ENCODE data around the gene CAT. TPM values are rescaled to one million over a fixed set of nuclear protein-coding genes. Genes with fewer than 3 reads are reported as not detected.

CAT gene
- polyA plus RNA-seq, 1 of the 3 experiments (the other 2 are of a cell fraction) = 26.6 TPM

DNA sequence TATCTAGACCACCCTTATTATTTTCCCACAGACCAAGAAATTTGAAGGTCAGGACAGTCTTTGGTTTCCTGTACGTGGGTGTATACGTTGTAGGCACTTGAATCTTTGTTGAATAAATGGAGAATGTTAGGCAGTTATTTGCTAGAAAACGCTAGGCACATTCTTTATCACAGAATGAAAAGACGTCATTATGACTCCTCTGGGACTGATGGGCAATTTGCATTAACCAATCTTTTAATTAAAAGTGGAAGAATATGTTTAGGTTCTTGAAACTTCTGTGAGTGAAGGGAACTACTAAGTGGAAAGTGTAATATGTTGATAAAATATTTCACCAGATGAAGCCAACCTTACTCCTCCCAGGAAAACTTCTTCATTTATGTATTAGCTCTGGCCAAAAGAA, 5.7 kb downstream of the CAT start:
- Histone ChIP-seq H2AFZ (ENCODE audit: low read depth) (no peak overlapping the region), H3K4me1 (ENCODE audit: control insufficient read depth in 1 of 2, insufficient read depth in 2 of 2, low read depth in 1 of 2, low read length in 1 of 2) (peaks cover 8 to 14% of the 10 kb centered on the region in 2 experiments; a peak in 3 of 4 replicates), H3K36me3 (replicated peaks in 1 of 2; ENCODE audit: control insufficient read depth in 1 of 2, insufficient read depth in 2 of 2, low read length in 1 of 2) (peaks cover 0 to 6% of the 10 kb centered on the region in 2 experiments), H3K9me2 (no peaks in the 10 kb centered on the region), H3K27ac (ENCODE audit: low read depth in 2 of 2, low read length in 1 of 2) (no peak overlapping the region), H4K20me1 (ENCODE audit: insufficient read depth) (no peaks in the 10 kb centered on the region), H3K9ac (no peak overlapping the region), H3K9me3 (no peaks in the 10 kb centered on the region), H3K27me3 (ENCODE audit: insufficient read depth) (no peaks in the 10 kb centered on the region), H3F3A (replicated peaks; ENCODE audit: insufficient read depth) (no peaks in the 10 kb centered on the region), H3K79me2 (ENCODE audit: insufficient read depth) (peaks cover 42% of the 10 kb centered on the region; the same call in 1 of the 2 replicates), H3K4me2 (no peak overlapping the region), H3K4me3 (ENCODE audit: low read depth in 2 of 2, low read length in 1 of 2) (no peak overlapping the region)
- no peak for DNase-seq
- ChIA-PET CTCF (no interaction called here), POLR2A (no interaction called here)
- WGBS (ENCODE audit: low lambda C conversion rate) = 98% methylated on average over 4 of the region's 4 CpGs
- TF ChIP-seq EP300 (IDR thresholded peaks at IDR 0.05; ENCODE audit: borderline replicate concordance in 1 of 2, low read depth in 1 of 2, low read length in 1 of 2) (no peak), RAD21 (IDR thresholded peaks at IDR 0.05; ENCODE audit: low read length) (no peak), TCF12 (IDR thresholded peaks at IDR 0.05) (no peak), NFIC (IDR thresholded peaks at IDR 0.05; ENCODE audit: borderline replicate concordance) (no peak), GATA2 (CRISPR knock-in tag; IDR thresholded peaks at IDR 0.05) (no peak), RXRA (IDR thresholded peaks at IDR 0.05; ENCODE audit: borderline replicate concordance, low read depth) (no peak)
- TF ChIP-seq, protein P1, sequence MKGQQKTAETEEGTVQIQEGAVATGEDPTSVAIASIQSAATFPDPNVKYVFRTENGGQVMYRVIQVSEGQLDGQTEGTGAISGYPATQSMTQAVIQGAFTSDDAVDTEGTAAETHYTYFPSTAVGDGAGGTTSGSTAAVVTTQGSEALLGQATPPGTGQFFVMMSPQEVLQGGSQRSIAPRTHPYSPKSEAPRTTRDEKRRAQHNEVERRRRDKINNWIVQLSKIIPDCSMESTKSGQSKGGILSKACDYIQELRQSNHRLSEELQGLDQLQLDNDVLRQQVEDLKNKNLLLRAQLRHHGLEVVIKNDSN (IDR thresholded peaks at IDR 0.05; ENCODE audit: borderline replicate concordance, low read depth) = no peak

DNA sequence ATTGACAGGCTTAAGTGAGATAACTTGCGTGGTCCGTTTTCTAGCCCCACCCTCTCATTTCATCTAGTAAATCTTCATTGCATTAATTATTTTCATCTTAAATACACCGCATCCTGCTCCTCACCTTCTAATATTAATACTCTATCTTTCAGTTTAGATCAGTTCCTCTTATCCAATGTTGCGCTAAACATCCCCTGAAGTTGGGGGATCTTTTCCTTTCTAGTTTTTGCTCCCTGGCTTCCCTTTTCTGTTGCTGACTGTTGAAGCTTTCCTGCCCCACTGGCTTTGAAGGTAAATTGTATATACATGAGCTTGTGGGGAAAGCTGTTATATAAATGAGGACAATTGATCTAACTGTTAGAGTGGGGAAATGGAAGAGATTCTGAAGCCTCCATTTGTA, 7.2 kb downstream of the CAT start:
- Histone ChIP-seq H3K36me3 (replicated peaks in 1 of 2; ENCODE audit: control insufficient read depth in 1 of 2, insufficient read depth in 2 of 2, low read length in 1 of 2) (peaks cover 0 to 21% of the 10 kb centered on the region in 2 experiments), H4K20me1 (ENCODE audit: insufficient read depth) (no peaks in the 10 kb centered on the region), H2AFZ (ENCODE audit: low read depth) (no peak overlapping the region), H3K79me2 (ENCODE audit: insufficient read depth) (peaks cover 27% of the 10 kb centered on the region; the same call in 1 of the 2 replicates), H3K9me3 (no peaks in the 10 kb centered on the region), H3K4me1 (ENCODE audit: control insufficient read depth in 1 of 2, insufficient read depth in 2 of 2, low read depth in 1 of 2, low read length in 1 of 2) (peaks cover 0 to 9% of the 10 kb centered on the region in 2 experiments; a peak in 1 of 4 replicates), H3K4me3 (ENCODE audit: low read depth in 2 of 2, low read length in 1 of 2) (no peak overlapping the region), H3K9me2 (no peaks in the 10 kb centered on the region), H3K4me2 (no peak overlapping the region), H3K27me3 (ENCODE audit: insufficient read depth) (no peaks in the 10 kb centered on the region), H3K9ac (no peak overlapping the region), H3K27ac (ENCODE audit: low read depth in 2 of 2, low read length in 1 of 2) (no peak overlapping the region), H3F3A (replicated peaks; ENCODE audit: insufficient read depth) (no peaks in the 10 kb centered on the region)
- no peak for DNase-seq
- CTCF ChIA-PET = interaction anchor here (0.6 to 2.2 kb wide), 3 partner anchors 19 to 46 kb away, joined by 3 to 5 read pairs (median 3); no protein-coding TSS in a partner anchor
- TF ChIP-seq TCF12 (IDR thresholded peaks at IDR 0.05) (no peak), TEAD4 (IDR thresholded peaks at IDR 0.05; ENCODE audit: borderline replicate concordance, insufficient read depth) (no peak), SIN3A (IDR thresholded peaks at IDR 0.05; ENCODE audit: borderline replicate concordance, low read depth, low read length) (no peak), POLR2AphosphoS5 (IDR thresholded peaks at IDR 0.05; ENCODE audit: low read depth, low read length) (no peak), EZH2phosphoT487 (IDR thresholded peaks at IDR 0.05; ENCODE audit: borderline replicate concordance, low read depth) (no peak), MEF2A (IDR thresholded peaks at IDR 0.05; ENCODE audit: borderline replicate concordance, low read depth) (no peak), YY1 (IDR thresholded peaks at IDR 0.05; ENCODE audit: low read depth) (no peak)
- TF ChIP-seq, protein P2, sequence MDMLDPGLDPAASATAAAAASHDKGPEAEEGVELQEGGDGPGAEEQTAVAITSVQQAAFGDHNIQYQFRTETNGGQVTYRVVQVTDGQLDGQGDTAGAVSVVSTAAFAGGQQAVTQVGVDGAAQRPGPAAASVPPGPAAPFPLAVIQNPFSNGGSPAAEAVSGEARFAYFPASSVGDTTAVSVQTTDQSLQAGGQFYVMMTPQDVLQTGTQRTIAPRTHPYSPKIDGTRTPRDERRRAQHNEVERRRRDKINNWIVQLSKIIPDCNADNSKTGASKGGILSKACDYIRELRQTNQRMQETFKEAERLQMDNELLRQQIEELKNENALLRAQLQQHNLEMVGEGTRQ (IDR thresholded peaks at IDR 0.05; ENCODE audit: borderline replicate concordance, low read depth, low read length) = no peak
- TF ChIP-seq, protein P3, sequence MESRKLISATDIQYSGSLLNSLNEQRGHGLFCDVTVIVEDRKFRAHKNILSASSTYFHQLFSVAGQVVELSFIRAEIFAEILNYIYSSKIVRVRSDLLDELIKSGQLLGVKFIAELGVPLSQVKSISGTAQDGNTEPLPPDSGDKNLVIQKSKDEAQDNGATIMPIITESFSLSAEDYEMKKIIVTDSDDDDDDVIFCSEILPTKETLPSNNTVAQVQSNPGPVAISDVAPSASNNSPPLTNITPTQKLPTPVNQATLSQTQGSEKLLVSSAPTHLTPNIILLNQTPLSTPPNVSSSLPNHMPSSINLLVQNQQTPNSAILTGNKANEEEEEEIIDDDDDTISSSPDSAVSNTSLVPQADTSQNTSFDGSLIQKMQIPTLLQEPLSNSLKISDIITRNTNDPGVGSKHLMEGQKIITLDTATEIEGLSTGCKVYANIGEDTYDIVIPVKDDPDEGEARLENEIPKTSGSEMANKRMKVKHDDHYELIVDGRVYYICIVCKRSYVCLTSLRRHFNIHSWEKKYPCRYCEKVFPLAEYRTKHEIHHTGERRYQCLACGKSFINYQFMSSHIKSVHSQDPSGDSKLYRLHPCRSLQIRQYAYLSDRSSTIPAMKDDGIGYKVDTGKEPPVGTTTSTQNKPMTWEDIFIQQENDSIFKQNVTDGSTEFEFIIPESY (IDR thresholded peaks at IDR 0.05; ENCODE audit: borderline replicate concordance, low read depth) = no peak
- TF ChIP-seq, protein P4, sequence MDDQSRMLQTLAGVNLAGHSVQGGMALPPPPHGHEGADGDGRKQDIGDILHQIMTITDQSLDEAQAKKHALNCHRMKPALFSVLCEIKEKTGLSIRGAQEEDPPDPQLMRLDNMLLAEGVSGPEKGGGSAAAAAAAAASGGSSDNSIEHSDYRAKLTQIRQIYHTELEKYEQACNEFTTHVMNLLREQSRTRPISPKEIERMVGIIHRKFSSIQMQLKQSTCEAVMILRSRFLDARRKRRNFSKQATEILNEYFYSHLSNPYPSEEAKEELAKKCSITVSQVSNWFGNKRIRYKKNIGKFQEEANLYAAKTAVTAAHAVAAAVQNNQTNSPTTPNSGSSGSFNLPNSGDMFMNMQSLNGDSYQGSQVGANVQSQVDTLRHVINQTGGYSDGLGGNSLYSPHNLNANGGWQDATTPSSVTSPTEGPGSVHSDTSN (IDR thresholded peaks at IDR 0.05) = no peak
- TF ChIP-seq, protein P5, sequence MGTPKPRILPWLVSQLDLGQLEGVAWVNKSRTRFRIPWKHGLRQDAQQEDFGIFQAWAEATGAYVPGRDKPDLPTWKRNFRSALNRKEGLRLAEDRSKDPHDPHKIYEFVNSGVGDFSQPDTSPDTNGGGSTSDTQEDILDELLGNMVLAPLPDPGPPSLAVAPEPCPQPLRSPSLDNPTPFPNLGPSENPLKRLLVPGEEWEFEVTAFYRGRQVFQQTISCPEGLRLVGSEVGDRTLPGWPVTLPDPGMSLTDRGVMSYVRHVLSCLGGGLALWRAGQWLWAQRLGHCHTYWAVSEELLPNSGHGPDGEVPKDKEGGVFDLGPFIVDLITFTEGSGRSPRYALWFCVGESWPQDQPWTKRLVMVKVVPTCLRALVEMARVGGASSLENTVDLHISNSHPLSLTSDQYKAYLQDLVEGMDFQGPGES (IDR thresholded peaks at IDR 0.05; ENCODE audit: low read depth, low read length) = no peak
- TF ChIP-seq, protein P1 (IDR thresholded peaks at IDR 0.05; ENCODE audit: borderline replicate concordance, low read depth) = no peak
- POLR2A ChIA-PET = no interaction called here
- 73% methylated on average over 4 of the region's 4 CpGs for WGBS (ENCODE audit: low lambda C conversion rate)
